Type B pancreatic cell (in vitro differentiated cells): ENCODE results near the gene TXNIP. TPM values are rescaled to one million over a fixed set of nuclear protein-coding genes. Genes with fewer than 3 reads are reported as not detected.

ENCODE experiments used
- DNase-seq: peaks from one replicate; pipeline ENCODE4 v3.0.0; 2021; ENCODE audit warnings: mixed read lengths; ENCODE audit not compliant: unreplicated experiment; ENCODE audit errors: extremely low spot score
- H3K27ac Mint-ChIP-seq: 2 replicates; pipeline ENCODE4 v1.8.0; 2021; ENCODE audit warnings: mild to moderate bottlenecking, mixed read lengths
- H3K27me3 Mint-ChIP-seq: 2 replicates; pipeline ENCODE4 v1.8.0; 2021; ENCODE audit warnings: mixed read lengths
- H3K36me3 Mint-ChIP-seq: 2 replicates; pipeline ENCODE4 v1.8.0; 2021; ENCODE audit warnings: mixed read lengths
- H3K4me1 Mint-ChIP-seq: one replicate; pipeline ENCODE4 v1.8.0; 2021; ENCODE audit warnings: mixed read lengths; ENCODE audit not compliant: unreplicated experiment
- H3K4me3 Mint-ChIP-seq: 2 replicates; pipeline ENCODE4 v1.8.0; 2021; ENCODE audit warnings: mild to moderate bottlenecking, mixed read lengths
- H3K9me3 Mint-ChIP-seq: 2 replicates; pipeline ENCODE4 v1.8.0; 2021; ENCODE audit warnings: mixed read lengths
- CTCF ChIP-seq: fragments of 200-600 bp; sonication (generic); conservative IDR thresholded peaks from 2 replicates; pipeline ENCODE4 v1.5.0; 2021; ENCODE audit warnings: antibody characterized with exemption, mild to moderate bottlenecking
- total RNA-seq: library from RNA; stranded (reverse); gene quantifications from 2 replicates; pipeline ENCODE4 v1.2.1, GENCODE V29; 2021; ENCODE audit warnings: low replicate concordance

The TXNIP gene
- total RNA-seq, 1 donor from 2014 or later, result 96.7 TPM

- H3K36me3 Mint-ChIP-seq, result no peaks in the 10 kb centered on the region
- no peak for TF ChIP-seq CTCF
- H3K9me3 Mint-ChIP-seq, result no peaks in the 10 kb centered on the region
- DNase-seq, result no peak
- H3K4me3 Mint-ChIP-seq, result no peak overlapping the region
- peaks cover 38% of the 10 kb centered on the region for H3K4me1 Mint-ChIP-seq
- no peaks in the 10 kb centered on the region for H3K27me3 Mint-ChIP-seq
- H3K27ac Mint-ChIP-seq, result peak overlapping the region; percentile 89
Observed at GRCh38 chr1:145985129-145985501, 11.3 kb downstream of the TXNIP start.

- no peaks in the 10 kb centered on the region for H3K9me3 Mint-ChIP-seq
- no peaks in the 10 kb centered on the region for H3K27me3 Mint-ChIP-seq
- H3K36me3 Mint-ChIP-seq, result no peaks in the 10 kb centered on the region
- peaks cover 38% of the 10 kb centered on the region for H3K4me1 Mint-ChIP-seq
- DNase-seq, result no peak
- TF ChIP-seq CTCF, result no peak
- H3K27ac Mint-ChIP-seq, result peak overlapping the region; percentile 89
- peak overlapping the region; percentile 39 for H3K4me3 Mint-ChIP-seq
Observed at GRCh38 chr1:145983960-145984830, 12.2 kb downstream of the TXNIP start.

- DNase-seq, result no peak
- H3K27ac Mint-ChIP-seq, result peak overlapping the region; percentile 89
- no peaks in the 10 kb centered on the region for H3K36me3 Mint-ChIP-seq
- H3K9me3 Mint-ChIP-seq, result no peaks in the 10 kb centered on the region
- no peak for TF ChIP-seq CTCF
- H3K4me1 Mint-ChIP-seq, result peaks cover 38% of the 10 kb centered on the region
- H3K4me3 Mint-ChIP-seq, result no peak overlapping the region
- no peaks in the 10 kb centered on the region for H3K27me3 Mint-ChIP-seq
Observed at GRCh38 chr1:145983206-145983675, 13.1 kb downstream of the TXNIP start.

- Mint-ChIP-seq H3K27me3 (no peaks in the 10 kb centered on the region), H3K4me1 (peaks cover 32% of the 10 kb centered on the region), H3K9me3 (no peaks in the 10 kb centered on the region), H3K4me3 (no peak overlapping the region), H3K36me3 (no peaks in the 10 kb centered on the region), H3K27ac (peak overlapping the region; percentile 42)
- no peak for DNase-seq
- no peak for TF ChIP-seq CTCF
Observed at GRCh38 chr1:145982010-145982723, 14.2 kb downstream of the TXNIP start.

GRCh38 chr1:145980457-145980994, 15.9 kb downstream of the TXNIP start:
- H3K27ac Mint-ChIP-seq, result no peak overlapping the region
- no peaks in the 10 kb centered on the region for H3K36me3 Mint-ChIP-seq
- no peak for DNase-seq
- no peak for TF ChIP-seq CTCF
- H3K4me1 Mint-ChIP-seq, result peaks cover 26% of the 10 kb centered on the region
- H3K9me3 Mint-ChIP-seq, result no peaks in the 10 kb centered on the region
- no peaks in the 10 kb centered on the region for H3K27me3 Mint-ChIP-seq
- H3K4me3 Mint-ChIP-seq, result no peak overlapping the region
